Limb (tissue), 2 donors: ENCODE measurements around the gene NR3C2.
"Not testable (repeated sequence)": the region's sequence is repeated elsewhere in the genome, so short reads cannot be mapped to it uniquely, and the experiment has no call there.

Source experiments
- DNase-seq, 2 donors: peaks; one replicate each; pipeline ENCODE4 v3.0.0-alpha.2; 2016; ENCODE audit errors: extremely low spot score in 2 of 2

Gene NR3C2

DNA sequence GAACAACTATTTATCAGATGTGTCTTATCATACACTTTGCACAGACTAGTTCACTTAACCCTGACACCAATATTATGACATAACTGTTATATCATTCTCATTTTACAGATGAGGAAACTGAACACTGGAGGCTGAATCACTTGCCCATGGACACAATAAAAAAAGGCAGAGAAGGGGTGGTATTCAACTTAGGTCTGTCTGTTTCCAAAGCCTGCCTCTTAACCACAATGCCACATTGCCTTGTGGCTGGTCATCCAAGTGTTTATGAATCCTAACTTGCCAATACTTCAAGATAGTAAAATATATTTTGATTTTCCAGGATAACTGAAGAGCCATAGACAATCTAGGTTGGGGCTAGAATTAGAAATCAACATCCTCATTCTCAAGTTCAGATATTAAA is 327.8 kb downstream of the NR3C2 start:
- DNase-seq, result no peak

DNA sequence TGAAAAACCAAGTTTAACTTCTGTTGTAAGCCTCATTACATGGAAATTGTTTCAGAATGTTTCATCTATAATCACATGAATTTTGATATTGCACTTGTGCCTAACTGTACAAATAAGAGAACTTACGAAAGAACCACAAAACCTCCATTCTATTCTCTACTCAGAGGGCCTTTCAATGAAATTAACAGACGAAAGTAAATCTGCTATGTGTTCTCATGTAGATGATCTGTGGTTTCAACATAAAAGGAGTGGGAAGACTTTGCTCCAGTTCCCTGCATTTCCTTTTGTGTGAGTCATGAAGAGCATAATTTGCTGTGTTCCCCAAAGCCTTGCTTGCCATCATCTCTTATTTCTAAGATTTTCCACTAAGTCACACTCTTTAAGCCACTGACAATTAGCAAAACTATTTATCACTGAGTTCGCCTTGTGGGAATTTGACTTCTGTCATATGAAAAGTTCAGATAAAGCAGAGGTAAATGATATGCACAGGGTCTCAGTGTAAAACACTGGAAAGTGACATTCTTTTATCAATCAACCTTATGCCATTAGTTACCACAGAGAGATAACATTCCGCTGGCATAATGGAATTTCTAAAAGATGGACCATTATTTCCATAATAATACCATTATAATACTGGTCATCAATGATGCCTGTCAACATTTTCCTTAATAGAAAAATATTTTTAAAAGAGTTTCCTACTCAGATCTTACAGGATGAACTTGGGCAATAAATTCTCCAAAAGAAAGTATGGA is 329.8 kb downstream of the NR3C2 start:
- no peak for DNase-seq

DNA sequence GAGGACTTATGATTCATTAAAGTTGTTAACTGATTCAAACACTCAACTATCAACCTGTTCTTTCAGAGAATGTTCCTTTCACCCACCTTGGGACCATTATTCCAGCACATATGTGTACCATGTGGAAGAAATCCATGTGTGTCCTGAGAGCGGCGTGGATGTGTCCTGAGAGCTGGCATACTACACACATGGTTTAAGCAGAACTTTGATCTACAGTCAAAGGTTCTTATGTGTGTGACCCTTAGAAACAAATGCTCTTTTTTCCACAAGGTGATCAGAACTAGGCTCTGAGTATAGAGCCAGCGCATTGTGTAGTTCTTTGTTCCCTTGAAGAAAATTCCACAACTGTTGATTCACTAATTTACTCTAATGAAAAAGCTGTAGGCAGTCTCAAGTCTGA is 332.0 kb downstream of the NR3C2 start:
- DNase-seq, result no peak

DNA sequence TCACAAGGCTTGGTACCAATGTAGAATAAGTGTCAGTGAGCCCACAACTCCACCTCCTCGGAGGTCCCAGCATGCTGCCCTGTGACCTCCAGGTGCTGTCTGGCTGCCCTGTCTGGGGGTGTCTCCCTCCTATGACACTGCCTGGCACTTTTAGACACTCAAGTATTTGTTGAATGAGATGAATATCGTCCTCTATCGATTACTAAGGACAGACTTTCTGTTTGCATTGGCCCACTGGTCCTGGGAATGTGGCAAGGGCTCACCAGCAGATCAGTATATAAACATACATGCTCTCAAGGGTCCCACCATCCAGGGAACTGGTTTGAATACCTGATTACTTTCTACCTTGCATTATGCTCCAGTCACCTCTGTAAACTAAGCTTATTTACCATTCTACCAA is 333.0 kb downstream of the NR3C2 start:
- DNase-seq, result no peak

DNA sequence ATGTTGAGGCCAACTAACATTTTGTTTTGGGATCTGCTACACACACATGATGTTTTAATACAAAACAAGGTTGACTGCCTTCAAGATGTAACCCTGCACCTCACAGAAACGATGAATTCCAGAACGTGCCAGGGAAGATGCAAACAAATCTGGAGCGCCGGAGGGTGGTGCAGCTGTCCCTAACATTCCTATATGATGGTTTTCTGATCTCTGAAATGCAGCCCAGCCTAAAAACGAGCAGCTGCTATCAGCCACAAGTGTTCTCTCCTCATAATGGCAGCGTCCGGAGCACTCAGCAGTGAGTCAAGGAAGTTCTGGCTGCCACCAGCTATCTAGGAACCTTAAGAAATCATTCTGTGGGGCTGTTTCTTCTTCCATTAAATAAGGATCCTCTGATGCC is 333.4 kb downstream of the NR3C2 start:
- DNase-seq, result peak in 1 of 2 donors; percentile 26

DNA sequence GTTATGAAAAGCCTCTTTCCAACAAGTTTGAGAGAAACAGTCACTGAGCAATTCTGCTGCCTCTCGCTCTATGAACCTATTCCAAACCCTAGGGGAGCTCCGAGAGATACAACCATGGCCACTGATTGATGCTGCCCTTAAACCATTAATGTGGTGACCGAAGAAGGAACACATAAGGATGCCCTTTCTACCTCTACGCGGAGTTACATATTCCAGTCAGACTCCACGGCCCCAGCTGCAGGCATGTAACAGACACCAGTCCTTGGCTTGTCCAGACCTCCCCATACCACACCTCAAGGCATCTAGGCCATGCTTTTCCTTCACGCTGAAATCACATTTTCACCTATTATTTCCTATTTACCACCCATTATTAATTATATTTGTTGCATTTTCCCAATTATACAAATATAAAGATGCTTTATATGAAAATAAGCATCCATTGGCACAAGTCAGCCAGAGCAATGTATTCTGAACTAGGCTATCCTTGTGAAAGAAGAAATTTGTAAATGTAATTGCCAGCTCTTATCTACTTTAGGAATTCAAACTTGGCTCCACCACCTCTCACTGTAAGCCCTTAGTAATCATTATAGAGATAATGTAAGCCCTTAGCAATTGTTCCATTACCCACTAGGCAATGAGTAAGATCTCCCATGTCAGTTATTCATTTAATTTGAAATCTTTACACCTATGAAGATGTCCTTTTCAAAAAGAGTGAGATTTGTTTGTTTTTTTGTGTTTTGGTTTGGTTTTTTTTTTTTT is 338.4 kb downstream of the NR3C2 start:
- no peak for DNase-seq

DNA sequence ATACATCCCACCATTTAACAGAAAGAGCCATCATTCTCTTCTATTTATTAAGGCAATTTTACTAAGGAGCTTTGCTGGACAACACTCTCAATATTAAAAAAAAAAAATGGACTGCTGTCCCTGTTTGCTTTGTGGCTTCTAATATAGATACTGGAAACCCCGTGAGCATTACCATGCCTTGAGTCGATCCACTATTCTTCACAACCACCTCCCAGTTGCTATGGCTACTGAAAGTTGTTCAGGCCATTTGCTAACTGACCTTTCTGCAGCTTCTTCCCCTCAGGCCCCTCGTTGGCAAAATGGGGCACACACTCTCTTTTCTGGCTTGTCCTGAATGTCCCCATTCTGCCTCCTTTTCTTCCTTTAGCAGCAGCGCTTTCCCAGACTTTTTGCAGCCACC is 340.4 kb downstream of the NR3C2 start:
- DNase-seq, result no peak

DNA sequence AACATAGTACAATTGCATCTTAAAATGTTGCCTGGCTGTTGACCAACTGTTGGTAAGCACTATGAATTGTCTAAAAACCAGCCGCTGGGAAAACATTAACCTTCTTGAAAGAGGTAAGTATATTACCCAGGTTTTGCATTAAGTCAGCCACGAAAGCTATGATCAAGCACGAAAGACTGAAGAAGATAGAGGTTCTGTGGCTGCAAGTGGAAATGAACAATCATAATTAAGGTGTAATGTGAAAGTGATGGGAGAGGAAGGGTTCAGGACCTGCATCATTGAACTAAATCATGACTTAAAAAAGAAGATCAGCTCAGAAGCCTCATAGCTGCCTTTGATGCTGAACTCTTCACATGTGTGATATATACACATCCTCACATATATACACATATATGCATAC is 341.0 kb downstream of the NR3C2 start:
- DNase-seq, result no peak

DNA sequence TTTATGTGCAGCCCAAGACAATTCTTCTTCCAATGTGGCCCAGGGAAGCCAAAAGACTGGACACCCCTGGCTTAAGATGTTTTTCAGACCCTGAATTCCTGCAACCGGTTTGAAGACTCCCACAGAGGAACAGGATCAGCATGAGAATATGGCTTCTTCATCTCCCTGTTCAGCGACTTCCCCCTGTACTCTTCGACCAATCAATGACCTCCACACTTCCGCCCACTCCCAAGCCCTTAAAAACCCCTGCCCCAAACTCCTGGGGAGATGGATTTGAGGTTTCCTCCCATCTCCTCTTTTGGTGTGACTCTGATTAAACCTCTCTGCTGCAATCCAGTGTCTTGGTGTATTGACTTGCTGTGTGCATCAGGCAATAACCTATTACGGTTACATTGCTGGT is 344.4 kb downstream of the NR3C2 start:
- no peak for DNase-seq

DNA sequence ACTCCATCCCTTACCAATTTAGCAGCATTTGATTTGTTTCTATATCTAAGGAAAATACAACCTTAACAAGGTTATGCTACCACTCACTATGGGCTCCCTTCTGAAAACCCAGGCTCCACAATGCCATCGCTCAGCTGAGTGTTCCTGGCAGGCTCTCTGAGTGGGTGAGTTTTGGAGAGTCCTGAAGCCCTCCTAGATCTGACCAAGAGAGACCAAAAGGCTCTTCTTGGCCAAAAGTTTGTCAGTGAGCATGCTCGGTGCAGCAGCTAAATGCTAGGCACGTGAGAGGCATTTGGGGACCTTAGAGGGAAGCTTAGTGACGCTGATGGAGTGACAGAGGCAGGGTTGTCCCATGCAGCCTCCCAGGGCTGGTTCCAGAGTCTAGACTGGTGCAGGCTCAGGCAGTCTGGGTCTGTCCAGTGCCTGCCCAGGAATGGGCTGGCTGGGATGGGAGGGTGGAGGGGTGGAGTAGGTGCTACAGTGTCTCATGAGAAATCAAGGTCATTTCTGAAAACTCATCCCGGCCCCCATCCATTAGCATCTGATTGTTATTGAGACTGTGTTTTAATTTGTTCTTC is 346.8 kb downstream of the NR3C2 start:
- DNase-seq, result no peak

DNA sequence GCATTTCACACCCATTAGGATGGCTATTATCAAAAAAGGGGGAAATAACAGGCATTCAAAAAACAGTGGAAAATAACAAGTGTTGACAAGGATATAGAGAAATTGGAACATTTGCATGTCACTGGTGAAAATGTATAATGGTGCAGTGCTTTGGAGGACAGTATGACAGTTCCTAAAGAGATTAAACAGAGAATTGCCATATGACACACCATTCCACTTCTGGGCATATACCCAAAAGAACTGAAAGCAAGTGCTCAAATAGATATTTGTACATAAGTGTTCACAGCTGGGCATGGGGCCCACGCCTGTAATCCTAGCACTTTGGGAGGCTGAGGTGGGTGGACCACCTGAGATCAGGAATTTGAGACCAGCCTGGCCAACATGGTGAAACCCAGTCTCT is 348.1 kb downstream of the NR3C2 start:
- no peak for DNase-seq

DNA sequence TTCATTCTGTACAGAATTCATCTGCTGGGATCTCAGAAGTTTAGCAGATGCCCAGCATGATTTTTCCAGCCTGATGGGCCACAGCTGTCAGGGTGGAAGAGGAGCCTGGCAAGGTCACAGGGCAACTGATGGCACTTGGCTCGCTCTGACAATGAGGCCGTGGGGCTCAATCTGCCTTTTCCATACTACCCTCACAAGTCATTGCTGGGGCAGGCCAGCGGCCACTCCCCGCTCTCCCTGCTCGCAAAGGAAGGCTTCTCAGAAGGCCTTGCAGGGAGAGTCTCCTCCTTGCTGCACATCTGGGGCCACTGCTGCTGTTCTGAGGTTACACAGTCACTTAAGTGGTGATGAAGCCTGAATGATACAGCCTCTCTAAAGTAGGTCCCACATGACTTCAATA is 349.1 kb downstream of the NR3C2 start:
- DNase-seq, result no peak

DNA sequence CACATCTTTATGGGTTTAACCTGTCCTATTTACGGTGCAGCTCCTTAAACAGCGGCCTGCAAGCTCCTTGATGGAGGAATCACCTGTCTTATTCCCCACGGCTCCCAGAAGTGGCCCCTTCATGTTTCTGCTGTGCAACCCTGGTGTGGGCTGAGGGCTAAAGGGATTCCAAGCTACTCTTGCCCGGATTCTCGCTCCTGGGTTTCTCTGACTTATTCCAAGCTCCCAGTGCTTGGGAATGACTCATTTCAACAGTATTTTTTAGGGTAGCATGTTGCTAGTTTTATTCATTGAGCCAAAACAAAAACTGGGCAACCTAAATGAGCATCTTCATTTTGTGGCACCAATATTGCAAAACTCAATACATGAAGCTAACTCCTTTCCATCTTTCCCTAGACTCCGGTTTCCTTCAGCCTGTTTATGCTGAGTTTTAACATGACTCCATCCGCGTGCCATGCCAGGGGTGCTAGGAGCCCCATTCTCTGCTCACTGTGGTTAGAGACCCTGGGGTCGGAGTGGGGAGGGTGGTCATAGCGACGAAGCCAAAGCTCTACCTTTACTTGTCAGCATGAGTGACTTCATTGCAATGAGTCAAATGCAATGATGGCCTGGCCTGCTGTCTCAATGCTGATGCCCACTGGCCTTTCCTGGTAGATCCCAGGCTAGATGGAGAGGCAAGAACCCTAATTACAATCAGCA is 349.7 kb downstream of the NR3C2 start:
- DNase-seq, result no peak

DNA sequence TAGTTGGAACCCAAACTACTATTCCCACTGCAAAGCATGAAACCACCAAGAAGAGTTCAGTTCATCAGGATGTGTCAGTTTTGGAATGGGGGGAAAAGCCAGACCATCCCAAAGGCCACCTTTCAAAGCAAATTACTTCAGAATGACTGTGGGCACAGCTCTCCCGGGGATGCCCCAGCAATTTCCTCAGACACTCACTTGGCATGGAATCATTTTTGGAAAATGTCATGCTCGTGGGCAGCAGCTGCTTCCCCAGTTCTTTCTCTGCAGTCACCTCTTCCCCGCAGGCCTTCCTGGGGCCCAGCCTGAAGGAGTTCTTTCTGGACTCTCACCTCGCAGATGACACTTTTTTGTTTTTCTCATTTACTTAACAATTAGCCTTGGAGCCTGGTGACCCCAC is 350.3 kb downstream of the NR3C2 start:
- no peak for DNase-seq

DNA sequence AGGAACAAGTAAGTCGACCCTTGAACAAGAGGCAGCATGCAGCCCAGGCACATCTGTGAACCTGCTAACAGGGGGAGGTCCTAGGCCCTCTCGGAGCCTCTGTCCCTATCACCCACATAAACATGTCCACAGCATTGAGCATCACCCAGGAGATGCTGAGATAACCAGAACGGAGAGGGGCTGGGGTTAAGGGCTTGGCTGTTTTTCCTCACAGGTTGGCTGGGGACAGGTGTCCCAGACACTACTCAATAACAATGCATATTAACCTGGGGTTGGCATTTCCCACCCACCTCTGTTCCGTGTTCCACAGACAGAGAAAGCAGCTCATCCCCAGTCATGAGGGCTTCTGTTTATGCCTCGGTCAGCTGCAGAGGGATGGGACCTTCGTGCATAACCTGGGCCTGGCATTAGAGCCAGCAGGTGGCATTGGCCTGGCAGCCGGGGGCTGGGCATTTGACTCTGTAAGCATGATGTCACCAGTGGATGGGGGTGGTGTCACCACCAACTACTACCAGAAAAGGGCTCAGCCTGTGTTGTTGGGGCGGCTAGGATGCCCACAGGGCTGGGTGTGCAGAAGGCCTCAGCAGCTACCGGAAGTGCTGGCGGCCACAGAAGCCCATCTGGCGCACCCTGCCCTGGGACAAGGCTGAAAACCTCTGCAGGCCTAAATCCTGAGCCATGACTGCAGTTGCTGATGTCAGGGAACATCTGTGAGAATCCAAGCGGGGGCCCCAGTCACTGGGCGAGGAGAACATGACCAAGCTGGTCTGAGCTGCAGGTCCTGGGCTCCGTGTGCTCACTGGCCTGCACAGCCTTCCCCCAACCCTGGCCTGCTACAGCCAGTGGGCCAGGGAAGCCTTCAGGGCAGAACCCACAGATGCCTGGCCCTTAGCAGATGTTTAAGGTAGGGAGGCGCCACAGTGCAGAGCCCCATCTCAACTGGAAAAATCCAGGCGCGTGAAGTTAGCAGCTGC is 351.4 kb downstream of the NR3C2 start:
- no peak for DNase-seq

DNA sequence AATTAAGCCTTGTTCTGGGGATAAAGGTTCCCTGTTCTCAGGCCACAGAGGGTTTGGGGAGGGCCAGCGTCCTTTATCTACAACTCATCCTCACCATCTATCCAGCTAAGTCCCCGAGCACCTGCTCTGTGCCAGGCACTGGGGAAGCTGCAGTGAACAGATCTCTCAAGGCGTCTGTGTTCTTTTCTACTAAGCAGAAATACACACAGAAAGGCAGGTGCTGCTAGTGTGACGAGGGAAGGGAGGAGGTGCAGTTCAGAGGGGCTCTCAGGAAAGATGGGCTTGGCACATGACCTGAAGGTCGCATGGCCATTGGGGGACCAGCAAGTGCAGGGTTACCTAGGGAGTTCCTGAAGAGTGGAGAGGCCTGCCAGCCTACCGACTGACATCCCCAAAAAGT is 352.2 kb downstream of the NR3C2 start:
- no peak for DNase-seq

DNA sequence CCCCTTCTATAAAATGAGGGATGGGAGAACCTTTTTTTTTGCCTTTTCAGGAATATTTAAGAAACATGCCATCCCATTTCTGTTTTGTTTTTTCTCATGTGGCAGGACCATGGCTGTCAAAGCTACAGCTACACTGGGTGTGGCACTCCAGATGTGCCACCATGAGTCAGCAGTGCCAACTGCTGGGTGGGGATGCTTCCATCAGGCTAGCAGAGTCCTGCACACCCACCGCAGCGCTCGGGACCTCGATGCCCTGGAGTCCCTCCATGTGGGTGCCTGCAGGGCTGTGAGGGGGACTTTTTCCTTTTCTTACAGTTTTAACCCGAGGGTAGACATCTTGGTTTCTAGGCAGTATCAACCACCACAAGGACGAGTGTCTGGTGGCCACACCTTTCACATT is 352.6 kb downstream of the NR3C2 start:
- DNase-seq, result no peak

DNA sequence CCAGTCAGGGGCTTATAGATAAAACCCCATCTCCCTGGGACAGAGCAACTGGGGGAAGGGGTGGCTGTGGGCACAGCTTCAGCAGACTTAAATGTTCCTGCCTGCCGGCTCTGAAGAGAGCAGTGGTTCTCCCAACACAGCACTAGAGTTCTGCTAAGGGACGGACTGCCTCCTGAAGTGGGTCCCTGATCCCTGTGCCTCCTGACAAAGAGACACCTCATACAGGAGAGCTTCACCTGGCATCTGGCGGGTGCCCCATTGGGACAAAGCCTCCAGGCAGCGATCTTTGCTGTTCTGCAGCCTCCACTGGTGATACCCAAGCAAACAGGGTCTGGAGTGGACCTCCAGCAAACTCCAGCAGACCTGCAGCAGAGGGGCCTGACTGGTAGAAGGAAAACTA is 359.1 kb downstream of the NR3C2 start:
- DNase-seq, result not testable (repeated sequence)

DNA sequence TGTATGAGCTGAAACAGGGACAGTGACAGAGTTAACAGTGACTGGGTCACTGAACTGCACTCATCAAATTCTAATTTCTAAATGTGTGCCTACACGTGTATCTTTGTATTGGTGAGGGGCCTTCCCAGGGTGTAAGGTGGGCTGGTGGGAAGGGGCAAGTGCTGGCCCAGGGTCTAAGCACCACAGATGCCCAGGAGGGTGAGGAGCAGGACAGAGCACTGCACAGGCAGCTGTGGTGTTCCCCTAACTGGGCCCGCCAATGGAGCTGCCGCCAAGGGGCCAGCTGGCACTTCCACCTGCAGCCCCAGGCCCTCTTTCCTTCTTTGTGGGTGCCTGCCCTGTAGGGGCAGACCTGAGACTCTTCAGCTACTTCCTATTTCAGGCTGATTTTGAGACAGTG is 360.5 kb downstream of the NR3C2 start:
- DNase-seq, result no peak

DNA sequence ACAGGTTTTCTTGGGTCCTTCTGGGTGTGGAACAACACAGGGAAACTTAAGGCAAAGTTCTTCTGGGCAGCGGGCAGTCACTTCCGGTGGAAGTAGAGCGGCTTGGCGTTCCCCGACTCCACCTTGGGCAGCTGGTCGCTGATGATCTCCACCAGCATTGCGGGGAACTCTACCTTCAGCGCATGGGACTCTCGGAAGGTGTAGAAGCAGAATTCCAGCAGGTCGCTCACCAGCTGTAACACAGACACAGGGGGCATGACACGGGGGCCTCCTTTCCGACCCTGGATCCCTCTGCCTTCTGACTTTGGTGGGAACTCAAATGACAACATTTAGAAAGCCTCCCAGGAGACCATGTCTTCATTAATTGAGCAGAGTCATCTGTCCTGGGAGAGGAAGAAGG is 360.9 kb downstream of the NR3C2 start:
- DNase-seq, result no peak

DNA sequence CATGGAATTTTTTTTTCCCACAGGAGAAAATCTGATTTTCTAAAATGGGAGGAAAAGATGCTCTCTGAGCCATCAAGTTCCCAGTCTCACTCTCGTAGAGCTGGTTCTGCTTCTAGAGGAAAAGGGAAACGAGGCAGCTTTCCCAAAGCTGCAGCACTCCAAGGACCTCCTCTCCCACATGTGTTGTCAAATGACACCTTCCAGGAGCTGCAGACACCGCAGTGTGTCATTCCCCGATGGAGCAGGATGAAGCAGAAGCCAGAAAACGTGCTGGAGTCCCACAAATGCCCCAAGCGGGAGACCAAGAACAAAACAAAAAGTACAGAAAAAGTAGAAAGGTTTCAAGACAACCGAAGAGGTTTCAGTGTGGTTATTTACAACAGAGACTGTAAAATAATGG is 362.3 kb downstream of the NR3C2 start:
- no peak for DNase-seq
